Spinal cord (tissue), 10 donors: ENCODE results near the gene F12. TPM values are rescaled to one million over a fixed set of nuclear protein-coding genes. Genes with fewer than 3 reads are reported as not detected.

ENCODE experiments used
- DNase-seq, 6 donors: peaks; one replicate each; pipeline versions ENCODE4 v3.0.0 to v3.0.0-alpha.2; 2013 to 2015; ENCODE audit warnings: low spot score in 6 of 6, low read depth in 4 of 6
- H3K27ac ChIP-seq: one replicate; pipeline ENCODE4 v1.5.1; 2013; ENCODE audit warnings: low read depth, low read length, control low read depth
- H3K27me3 ChIP-seq: one replicate; pipeline ENCODE4 v1.6.1; 2013; ENCODE audit warnings: low read length; ENCODE audit not compliant: control insufficient read depth, insufficient read depth
- H3K36me3 ChIP-seq: one replicate; pipeline ENCODE4 v1.6.1; 2013; ENCODE audit warnings: low read length; ENCODE audit not compliant: control insufficient read depth, insufficient read depth
- H3K4me1 ChIP-seq: one replicate; pipeline ENCODE4 v1.6.1; 2013; ENCODE audit warnings: low read length; ENCODE audit not compliant: control insufficient read depth, insufficient read depth
- H3K4me3 ChIP-seq: one replicate; pipeline ENCODE4 v1.5.1; 2013; ENCODE audit warnings: low read depth, low read length, control low read depth
- H3K9me3 ChIP-seq: one replicate; pipeline ENCODE4 v1.6.1; 2013; ENCODE audit warnings: low read length; ENCODE audit not compliant: control insufficient read depth, insufficient read depth
- WGBS: methylation state at CpG from one replicate; pipeline ENCODE4 v1.1.5; 2013; ENCODE audit warnings: missing lambda C conversion rate; ENCODE audit not compliant: insufficient coverage; 5-methylcytosine and 5-hydroxymethylcytosine counted together
- polyA plus RNA-seq, 2 donors: library from polyadenylated mRNA; unstranded; fragments of 120-200 nt; gene quantifications; one replicate each; pipeline ENCODE4 v1.2.1, GENCODE V29; 2013; ENCODE audit not compliant: insufficient read length in 2 of 2
- total RNA-seq, 2 donors: library from RNA; depleted of rRNA in 1 of 2; stranded (reverse); fragments of 120-200 nt in 1 of 2; fragments of >200 nt in 1 of 2; gene quantifications; one replicate each; pipeline versions ENCODE4 v1.2.3 to v1.2.4, GENCODE V29; 2013 to 2014
- donor health status: healthy.

Gene F12
- total and polyA plus RNA-seq, 4 donors, result 1.9 to 15.1 (median 8.9) TPM

DNA sequence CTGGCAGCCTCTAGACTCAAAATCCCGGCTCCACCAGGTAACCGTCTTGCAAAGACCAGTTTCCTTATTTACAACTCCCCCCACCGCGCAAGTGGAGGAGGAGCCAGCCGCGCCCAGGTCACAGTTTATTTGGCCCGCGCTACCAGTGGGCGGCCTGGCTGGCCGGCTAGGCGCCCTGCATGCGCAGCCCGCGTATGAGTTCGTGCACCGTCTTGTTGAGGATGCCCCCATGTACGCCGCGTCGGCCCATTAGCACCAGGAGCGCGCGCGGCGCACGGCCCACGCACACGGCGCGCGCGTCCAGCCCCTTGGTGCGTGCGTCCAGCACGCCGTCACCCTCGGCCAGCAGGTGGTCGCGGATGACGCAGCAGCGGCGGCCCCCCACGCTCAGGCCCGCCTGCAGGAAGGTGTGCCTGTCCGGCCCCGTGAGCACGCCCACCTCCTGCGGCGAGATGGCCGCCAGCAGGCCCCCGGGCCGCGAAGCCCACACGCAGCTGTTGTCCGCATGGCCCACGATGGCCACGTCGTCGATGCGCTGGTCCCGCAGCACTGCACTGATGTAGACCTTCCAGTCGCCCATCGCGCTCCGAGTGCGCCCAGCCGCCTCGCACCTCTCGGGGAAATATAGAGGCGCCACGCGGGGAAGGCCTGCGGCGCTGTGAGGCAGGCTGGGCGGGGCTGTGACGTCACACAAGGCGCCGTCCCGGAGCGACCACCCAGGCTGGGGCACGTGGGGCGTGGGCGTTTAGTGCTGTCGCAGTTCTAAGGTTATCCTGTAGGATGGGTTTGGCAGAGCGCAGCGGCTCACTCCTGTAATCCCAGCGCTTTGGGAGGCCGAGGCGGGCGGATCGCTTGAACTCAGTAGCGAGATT, 9.1 kb downstream of the F12 start, which contains the start of gene PFN3:
Gene PFN3 (minus strand): TSS at position 665 of the 872 bp plus-strand sequence. CDS start 85 bp downstream, at position 580.
- WGBS, result 4% methylated on average over 88 of the region's 92 CpGs

DNA sequence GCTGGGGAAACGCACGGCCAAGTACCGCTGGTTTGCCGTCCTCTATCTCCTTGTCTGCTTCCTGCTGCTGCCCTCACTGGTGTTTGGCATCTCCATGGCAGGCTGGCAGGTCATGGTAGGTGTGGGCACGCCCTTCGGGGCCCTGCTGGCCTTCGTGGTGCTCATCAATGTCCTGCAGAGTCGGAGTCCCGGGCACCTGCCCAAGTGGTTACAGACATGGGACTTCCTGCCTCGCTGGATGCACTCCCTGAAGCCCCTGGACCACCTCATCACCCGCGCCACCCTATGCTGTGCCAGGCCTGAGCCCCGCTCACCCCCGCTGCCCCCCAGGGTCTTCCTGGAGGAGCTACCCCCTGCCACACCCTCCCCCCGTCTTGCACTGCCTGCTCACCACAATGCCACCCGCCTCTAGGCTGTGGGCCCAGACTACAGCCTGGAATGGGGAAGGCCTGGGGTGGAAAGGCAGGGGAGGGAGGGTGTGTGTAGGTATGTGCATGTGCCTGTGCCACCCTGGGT, 11.4 kb downstream of the F12 start:
- 84% methylated on average over 12 of the region's 16 CpGs for WGBS
- H3K9me3 ChIP-seq, result no peaks in the 10 kb centered on the region
- no peak for DNase-seq
- no peak overlapping the region for H3K27ac ChIP-seq
- H3K4me1 ChIP-seq, result peaks cover 26% of the 10 kb centered on the region
- no peaks in the 10 kb centered on the region for H3K36me3 ChIP-seq
- H3K4me3 ChIP-seq, result no peak overlapping the region
- peaks cover 56% of the 10 kb centered on the region for H3K27me3 ChIP-seq

More for the DNA sequence above, 9.1 kb downstream of the F12 start, which contains the start of gene PFN3:
- DNase-seq, result peak in 2 of 6 donors; percentile 54 to 76
- Histone ChIP-seq H3K36me3 (no peaks in the 10 kb centered on the region), H3K27ac (no peak within 1 kb of the TSS), H3K9me3 (no peaks in the 10 kb centered on the region), H3K4me1 (peaks cover 49% of the 10 kb centered on the region), H3K4me3 (no peak within 1 kb of the TSS), H3K27me3 (peaks cover 75% of the 10 kb centered on the region)

DNA sequence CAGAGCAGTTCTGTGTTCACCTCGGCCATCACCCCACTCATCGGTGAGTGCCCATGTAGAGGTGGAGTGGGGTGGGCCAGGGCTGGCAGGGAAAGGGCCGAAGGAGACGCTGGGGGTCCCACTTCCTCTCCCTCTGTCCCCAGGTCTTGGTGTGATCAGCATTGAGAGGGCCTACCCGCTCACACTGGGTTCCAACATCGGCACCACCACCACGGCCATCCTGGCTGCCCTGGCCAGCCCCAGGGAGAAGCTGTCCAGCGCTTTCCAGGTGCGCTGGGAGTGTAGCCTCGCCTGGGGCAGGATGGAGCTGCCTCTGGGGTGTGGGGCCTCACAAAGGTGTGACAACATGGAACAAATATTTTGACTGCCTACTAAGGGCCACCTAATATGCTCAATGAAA, 12.6 kb downstream of the F12 start:
- 86% methylated on average over 9 of the region's 10 CpGs for WGBS
- Histone ChIP-seq H3K27ac (no peak overlapping the region), H3K9me3 (no peaks in the 10 kb centered on the region), H3K4me3 (no peak overlapping the region), H3K36me3 (no peaks in the 10 kb centered on the region), H3K4me1 (peaks cover 15% of the 10 kb centered on the region), H3K27me3 (peaks cover 45% of the 10 kb centered on the region)
- no peak for DNase-seq

DNA sequence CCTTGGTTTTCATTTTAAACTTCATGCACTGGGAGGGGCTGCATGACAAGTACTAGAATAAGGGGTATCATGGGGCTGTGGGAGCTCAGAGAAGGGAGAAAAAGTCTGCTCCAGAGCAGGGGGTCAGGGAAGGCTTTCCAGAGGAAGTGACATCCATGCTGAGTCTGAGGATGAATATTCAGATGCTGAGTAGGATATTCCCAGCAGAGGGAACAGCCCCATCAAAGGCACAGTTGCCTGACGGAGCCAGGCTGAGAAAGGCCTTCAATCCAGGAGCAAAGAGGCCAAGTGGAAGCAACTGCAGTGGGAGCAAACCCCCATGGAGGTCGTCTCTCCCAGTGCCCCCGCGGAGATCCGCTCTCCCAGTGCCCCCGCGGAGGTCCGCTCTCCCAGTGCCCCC, 13.3 kb downstream of the F12 start:
- no peak for DNase-seq
- peaks cover 38% of the 10 kb centered on the region for H3K27me3 ChIP-seq
- H3K27ac ChIP-seq, result no peak overlapping the region
- WGBS, result 33% methylated on average over 5 of the region's 8 CpGs
- no peaks in the 10 kb centered on the region for H3K9me3 ChIP-seq
- H3K36me3 ChIP-seq, result no peaks in the 10 kb centered on the region
- H3K4me1 ChIP-seq, result peaks cover 18% of the 10 kb centered on the region
- no peak overlapping the region for H3K4me3 ChIP-seq

DNA sequence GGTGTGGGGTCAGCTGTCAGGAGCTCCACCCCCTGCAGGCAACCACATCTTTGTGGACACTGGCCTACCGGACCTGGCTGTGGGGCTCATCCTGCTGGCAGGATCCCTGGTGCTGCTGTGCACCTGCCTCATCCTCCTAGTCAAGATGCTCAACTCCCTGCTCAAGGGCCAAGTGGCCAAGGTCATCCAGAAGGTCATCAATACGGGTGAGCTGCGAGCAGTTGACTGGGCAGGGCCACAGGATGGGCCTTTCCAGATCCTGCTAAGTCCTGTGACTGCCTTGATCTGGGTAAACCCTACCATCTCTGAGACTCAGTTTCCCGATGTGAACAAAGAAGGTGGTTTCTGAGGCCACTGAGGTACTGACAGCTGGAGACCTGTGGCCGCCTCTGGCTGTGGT, 15.4 kb downstream of the F12 start:
- no peak for DNase-seq
- 82% methylated on average over 5 of the region's 5 CpGs for WGBS
- Histone ChIP-seq H3K4me3 (no peak overlapping the region), H3K27ac (no peak overlapping the region), H3K4me1 (peaks cover 19% of the 10 kb centered on the region), H3K9me3 (no peaks in the 10 kb centered on the region), H3K27me3 (peaks cover 23% of the 10 kb centered on the region), H3K36me3 (no peaks in the 10 kb centered on the region)

DNA sequence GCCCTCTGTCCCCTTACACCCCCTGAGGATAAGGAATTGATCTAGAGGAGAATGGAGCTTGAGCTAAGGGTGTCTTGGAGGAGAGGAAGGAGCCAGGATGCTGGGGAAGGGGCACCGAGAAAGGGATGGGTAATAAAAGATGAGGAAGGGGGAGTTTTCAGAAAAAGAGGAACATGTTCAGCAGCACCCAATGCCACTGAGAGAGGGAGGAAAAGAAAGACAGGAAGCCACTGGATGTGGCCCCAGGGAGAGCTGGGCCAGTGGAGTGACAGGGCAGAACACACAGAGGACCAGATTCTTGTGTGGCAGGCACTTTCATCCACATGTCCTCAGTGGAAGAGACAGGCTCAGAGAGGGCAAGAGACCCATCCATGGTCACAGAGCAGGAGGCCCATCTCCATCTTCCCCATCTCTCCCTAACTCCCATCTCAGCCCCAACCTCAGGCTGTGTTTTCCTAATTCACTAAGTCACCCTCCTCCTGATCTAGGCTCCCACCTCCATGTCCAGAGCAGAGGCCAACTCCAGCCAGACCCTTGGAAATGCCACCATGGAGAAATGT, 16.1 kb downstream of the F12 start:
- 47% methylated on average over 1 of the region's 1 CpG for WGBS
- H3K27me3 ChIP-seq, result peaks cover 19% of the 10 kb centered on the region
- H3K36me3 ChIP-seq, result no peaks in the 10 kb centered on the region
- no peak overlapping the region for H3K27ac ChIP-seq
- DNase-seq, result no peak
- peaks cover 19% of the 10 kb centered on the region for H3K4me1 ChIP-seq
- no peak overlapping the region for H3K4me3 ChIP-seq
- no peaks in the 10 kb centered on the region for H3K9me3 ChIP-seq

DNA sequence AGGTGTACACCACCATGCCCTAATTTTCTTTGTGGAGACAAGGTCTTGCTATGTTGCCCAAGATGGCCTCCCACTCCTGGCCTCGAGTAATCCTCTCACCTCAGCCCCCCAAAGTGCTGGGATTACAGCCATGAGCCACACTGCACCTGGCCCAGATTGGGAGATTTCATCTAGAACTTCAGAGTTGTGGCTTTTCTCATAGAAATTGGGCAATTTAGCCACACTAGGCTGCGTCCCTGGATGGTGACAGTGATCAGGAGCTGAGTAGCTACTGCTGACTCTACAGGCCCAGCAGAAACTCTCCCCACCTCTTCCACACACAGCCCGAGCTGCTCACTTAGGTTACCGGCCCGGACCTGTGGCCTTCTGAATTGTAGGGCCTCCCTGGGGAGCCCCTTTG, 16.6 kb downstream of the F12 start:
- H3K27ac ChIP-seq, result no peak overlapping the region
- no peaks in the 10 kb centered on the region for H3K36me3 ChIP-seq
- no peak for DNase-seq
- peaks cover 14% of the 10 kb centered on the region for H3K27me3 ChIP-seq
- H3K4me1 ChIP-seq, result peaks cover 19% of the 10 kb centered on the region
- no peak overlapping the region for H3K4me3 ChIP-seq
- WGBS, result 57% methylated on average over 4 of the region's 5 CpGs
- H3K9me3 ChIP-seq, result no peaks in the 10 kb centered on the region

DNA sequence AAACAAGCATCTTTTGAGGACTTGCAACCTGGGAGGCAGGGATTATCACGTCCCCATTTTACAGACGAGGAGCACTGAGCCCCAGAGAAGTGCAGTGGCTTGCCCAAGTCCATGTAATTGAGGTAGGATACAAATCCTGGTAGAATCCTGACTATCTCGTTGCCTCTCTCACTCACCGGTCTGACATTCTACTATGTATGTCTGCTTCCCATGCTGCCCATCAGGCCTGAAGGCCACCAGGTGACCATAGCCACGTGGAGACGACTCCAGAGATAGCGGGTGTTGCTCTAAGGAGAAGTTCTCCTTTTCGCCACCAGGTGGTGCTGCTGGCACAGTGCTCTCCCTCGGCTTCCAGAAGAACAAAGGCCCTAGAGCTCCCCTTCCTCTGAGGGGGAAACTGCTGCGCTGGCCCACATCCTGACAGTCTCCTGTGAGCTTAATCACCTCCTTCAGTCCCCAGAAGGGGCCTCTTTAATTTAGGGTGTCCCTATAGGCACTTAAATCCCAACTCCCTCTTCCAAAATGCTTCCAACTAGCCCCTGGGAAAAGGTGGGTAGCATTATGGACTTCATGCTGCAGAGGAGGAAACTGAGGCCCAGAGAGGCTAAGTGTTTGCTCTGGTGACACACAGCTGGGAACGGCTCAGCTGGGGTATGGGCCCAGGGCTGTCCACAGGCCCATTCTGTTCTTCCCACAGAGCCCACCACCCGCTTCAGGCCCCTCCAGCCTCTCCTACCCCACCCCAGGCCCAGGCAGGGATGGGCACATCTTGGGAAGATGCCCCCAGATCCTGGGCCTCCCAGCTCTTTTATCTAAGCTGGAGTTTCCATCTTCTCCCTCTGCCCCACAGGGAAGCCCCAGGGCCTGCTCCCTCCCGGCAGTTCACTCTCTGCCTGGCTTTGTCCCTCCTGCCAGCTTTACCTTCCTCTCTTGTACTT, 18.7 kb downstream of the F12 start:
- peaks cover 6% of the 10 kb centered on the region for H3K27me3 ChIP-seq
- no peaks in the 10 kb centered on the region for H3K36me3 ChIP-seq
- 42% methylated on average over 8 of the region's 13 CpGs for WGBS
- peaks cover 19% of the 10 kb centered on the region for H3K4me1 ChIP-seq
- no peak overlapping the region for H3K27ac ChIP-seq
- peak in 3 of 6 donors; percentile 79 to 97 (median 95) for DNase-seq
- no peak overlapping the region for H3K4me3 ChIP-seq
- no peaks in the 10 kb centered on the region for H3K9me3 ChIP-seq
